OCI-LY1 (cell line): ENCODE measurements around the gene NT5M.

Experiments
- H2AFZ ChIP-seq: fragments of 200-600 bp; sonication (generic), shearing (Covaris generic); 2 replicates; pipeline ENCODE4 v1.6.0; 2014; ENCODE audit warnings: antibody characterized with exemption, mild to moderate bottlenecking, low read length
- H3F3A ChIP-seq: fragments of 200-600 bp; sonication (generic), shearing (Covaris generic); 2 replicates; pipeline ENCODE4 v1.6.0; 2014; ENCODE audit warnings: mild to moderate bottlenecking, antibody characterized with exemption, low read length, moderate library complexity; ENCODE audit not compliant: insufficient read depth
- H3K27ac ChIP-seq: fragments of 200-600 bp; sonication (generic); 2 replicates; pipeline ENCODE4 v1.5.1; 2014; ENCODE audit warnings: low read length, mixed run types, mild to moderate bottlenecking, low read depth; ENCODE audit not compliant: poor library complexity, severe bottlenecking
- H3K27me3 ChIP-seq: fragments of 200-600 bp; sonication (generic); 2 replicates; pipeline ENCODE4 v1.6.0; 2014; ENCODE audit warnings: antibody characterized with exemption, mild to moderate bottlenecking, low read length, moderate library complexity; ENCODE audit not compliant: insufficient read depth
- H3K36me3 ChIP-seq: fragments of 200-600 bp; sonication (generic); 2 replicates; pipeline ENCODE4 v1.6.1; 2014; ENCODE audit warnings: mild to moderate bottlenecking, antibody characterized with exemption, low read length, moderate library complexity, mixed read lengths; ENCODE audit not compliant: insufficient read depth
- H3K4me1 ChIP-seq: fragments of 200-600 bp; sonication (generic); 2 replicates; pipeline ENCODE4 v1.5.1; 2014; ENCODE audit warnings: mild to moderate bottlenecking, low read length, moderate library complexity; ENCODE audit not compliant: insufficient read depth, severe bottlenecking
- H3K4me2 ChIP-seq: fragments of 200-600 bp; sonication (generic), shearing (Covaris generic); 2 replicates; pipeline ENCODE4 v1.6.1; 2014; ENCODE audit warnings: low read length
- H3K4me3 ChIP-seq: fragments of 200-600 bp; sonication (generic); 2 replicates; pipeline ENCODE4 v1.5.1; 2014; ENCODE audit warnings: low read length, low read depth, mild to moderate bottlenecking, mixed read lengths; ENCODE audit not compliant: poor library complexity, severe bottlenecking
- H3K79me2 ChIP-seq: fragments of 200-600 bp; shearing (Covaris generic); 2 replicates; pipeline ENCODE4 v1.6.1; 2016; ENCODE audit warnings: mixed run types, low read length, mixed read lengths; ENCODE audit not compliant: insufficient read depth
- H3K9ac ChIP-seq: fragments of 200-600 bp; sonication (generic), shearing (Covaris generic); 2 replicates; pipeline ENCODE4 v1.6.1; 2014; ENCODE audit warnings: mild to moderate bottlenecking, low read length, mixed read lengths
- H3K9me2 ChIP-seq: fragments of 200-600 bp; sonication (generic), shearing (Covaris generic); 2 replicates; pipeline ENCODE4 v1.6.1; 2014; ENCODE audit warnings: low read depth, mild to moderate bottlenecking, low read length, mixed read lengths
- H3K9me3 ChIP-seq: fragments of 200-600 bp; shearing (Covaris generic); 2 replicates; pipeline ENCODE4 v1.6.1; 2014; ENCODE audit warnings: low read length, mixed read lengths
- H4K20me1 ChIP-seq: fragments of 200-600 bp; sonication (generic), shearing (Covaris generic); 2 replicates; pipeline ENCODE4 v1.6.0; 2016; ENCODE audit warnings: mild to moderate bottlenecking, low read length; ENCODE audit not compliant: insufficient read depth
- CTCF ChIP-seq: fragments of 200-600 bp; sonication (generic), shearing (Covaris generic); IDR thresholded peaks from 2 replicates; pipeline ENCODE4 v1.5.1; 2017; ENCODE audit warnings: mild to moderate bottlenecking, antibody characterized with exemption, low read length, moderate library complexity, mixed read lengths
- EZH2 ChIP-seq: fragments of 200-600 bp; sonication (generic), shearing (Covaris generic); IDR thresholded peaks from 2 replicates; pipeline ENCODE4 v1.8.0; 2017; ENCODE audit warnings: borderline replicate concordance, mixed run types, mild to moderate bottlenecking, antibody characterized with exemption, low read length, moderate library complexity, mixed read lengths

Gene NT5M

GRCh38 chr17:17343160-17343735, 40.1 kb downstream of the NT5M start:
- no peak for TF ChIP-seq EZH2
- Histone ChIP-seq H3K27me3 (no peaks in the 10 kb centered on the region), H3K36me3 (peaks cover 4% of the 10 kb centered on the region; the same call in 1 of the 2 replicates), H3K4me2 (no peak overlapping the region), H3K27ac (no peak overlapping the region), H3K4me1 (no peaks in the 10 kb centered on the region), H3K79me2 (no peaks in the 10 kb centered on the region), H3K4me3 (no peak overlapping the region), H3K9ac (no peak overlapping the region), H3F3A (no peaks in the 10 kb centered on the region), H4K20me1 (no peaks in the 10 kb centered on the region), H3K9me2 (no peaks in the 10 kb centered on the region), H3K9me3 (no peaks in the 10 kb centered on the region), H2AFZ (no peak overlapping the region)

- Histone ChIP-seq H3K4me2 (no peak overlapping the region), H3K9me2 (no peaks in the 10 kb centered on the region), H3F3A (no peaks in the 10 kb centered on the region)
These were observed 40.8 kb downstream of the NT5M start for GRCh38 chr17:17343896-17344506.

GRCh38 chr17:17344507-17345293, 41.5 kb downstream of the NT5M start:
- H3K4me2 ChIP-seq: no peak overlapping the region
- no peak overlapping the region for H3K4me3 ChIP-seq
- H3K9me3 ChIP-seq: no peaks in the 10 kb centered on the region
- no peaks in the 10 kb centered on the region for H3K27me3 ChIP-seq
- H3K9ac ChIP-seq: no peak overlapping the region
- no peaks in the 10 kb centered on the region for H4K20me1 ChIP-seq
- no peak overlapping the region for H2AFZ ChIP-seq
- H3K36me3 ChIP-seq: peaks cover 4% of the 10 kb centered on the region; the same call in 1 of the 2 replicates
- no peak overlapping the region for H3K27ac ChIP-seq
- H3K9me2 ChIP-seq: no peaks in the 10 kb centered on the region
- TF ChIP-seq EZH2: no peak
- no peak for TF ChIP-seq CTCF
- H3K79me2 ChIP-seq: no peaks in the 10 kb centered on the region
- no peaks in the 10 kb centered on the region for H3F3A ChIP-seq
- no peaks in the 10 kb centered on the region for H3K4me1 ChIP-seq

More at GRCh38 chr17:17343896-17344506, 40.8 kb downstream of the NT5M start:
- Histone ChIP-seq H3K36me3 (peaks cover 4% of the 10 kb centered on the region; the same call in 1 of the 2 replicates), H3K9me3 (no peaks in the 10 kb centered on the region), H3K4me1 (no peaks in the 10 kb centered on the region), H3K4me3 (no peak overlapping the region), H4K20me1 (no peaks in the 10 kb centered on the region), H2AFZ (no peak overlapping the region), H3K9ac (no peak overlapping the region), H3K27ac (no peak overlapping the region), H3K79me2 (no peaks in the 10 kb centered on the region), H3K27me3 (no peaks in the 10 kb centered on the region)
- no peak for TF ChIP-seq EZH2
- no peak for TF ChIP-seq CTCF
